ENCODE data around the gene OAS3.

The OAS3 gene

DNA sequence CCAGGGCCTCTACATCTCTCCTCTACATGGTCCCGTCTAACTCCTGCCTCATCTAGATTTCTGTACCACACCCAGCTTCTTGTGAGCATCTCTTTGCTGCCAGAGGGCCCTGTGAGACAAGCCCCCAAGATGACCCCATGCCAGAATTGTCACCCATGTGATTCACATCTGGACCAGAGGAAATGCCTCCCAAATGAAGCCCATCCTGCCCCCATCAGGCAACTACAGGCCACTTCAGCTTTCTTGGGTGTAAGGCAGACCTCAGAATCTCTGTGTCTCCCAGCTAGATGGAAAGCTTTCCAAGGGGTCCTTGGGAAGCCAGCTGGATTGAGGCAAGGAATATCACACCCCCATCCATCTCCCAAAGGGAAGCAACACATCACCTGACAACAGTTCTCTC, 9.3 kb upstream of the OAS3 start:
- Histone ChIP-seq H3K4me3 (ENCODE audit: low read depth, low read length) (no peak overlapping the region), H3K27ac (ENCODE audit: extremely low read depth, low read depth, low read length) (no peak overlapping the region), H3K36me3 (ENCODE audit: control insufficient read depth in 2 of 2, insufficient read depth in 1 of 2, low read length in 2 of 2) (no peaks in the 10 kb centered on the region), H3K9me3 (ENCODE audit: control insufficient read depth, insufficient read depth, low read depth, low read length) (no peaks in the 10 kb centered on the region), H3K4me1 (ENCODE audit: control insufficient read depth, insufficient read depth, low read length) (no peaks in the 10 kb centered on the region)
- CTCF ChIA-PET, result interaction anchor here (0.8 to 0.9 kb wide), 2 partner anchors 65 to 591 kb away, joined by 3 to 4 read pairs; no protein-coding TSS in a partner anchor
- POLR2A ChIA-PET, result no interaction called here
- TF ChIP-seq ZNF768 (tag by site-specific recombination; IDR thresholded peaks at IDR 0.05) (no peak), ZNF585B (tag by site-specific recombination; IDR thresholded peaks at IDR 0.05) (no peak), ZBTB10 (tag by site-specific recombination; IDR thresholded peaks at IDR 0.05) (no peak), ZNF621 (tag by site-specific recombination; IDR thresholded peaks at IDR 0.05) (no peak), ZNF623 (tag by site-specific recombination; IDR thresholded peaks at IDR 0.05) (no peak), ZNF473 (tag by site-specific recombination; IDR thresholded peaks at IDR 0.05) (no peak), ZNF501 (tag by site-specific recombination; IDR thresholded peaks at IDR 0.05) (no peak), ZNF19 (tag by site-specific recombination; IDR thresholded peaks at IDR 0.05; ENCODE audit: low read depth) (no peak), TSHZ1 (tag by site-specific recombination; IDR thresholded peaks at IDR 0.05; ENCODE audit: borderline replicate concordance) (no peak), ZNF514 (tag by site-specific recombination; IDR thresholded peaks at IDR 0.05) (no peak), KLF7 (tag by site-specific recombination; IDR thresholded peaks at IDR 0.05; ENCODE audit: borderline replicate concordance) (no peak), ZFP41 (tag by site-specific recombination; IDR thresholded peaks at IDR 0.05; ENCODE audit: borderline replicate concordance) (no peak), ZNF561 (tag by site-specific recombination; IDR thresholded peaks at IDR 0.05; ENCODE audit: borderline replicate concordance) (no peak), ZNF174 (tag by site-specific recombination; IDR thresholded peaks at IDR 0.05) (no peak)
- TF ChIP-seq, protein P1, sequence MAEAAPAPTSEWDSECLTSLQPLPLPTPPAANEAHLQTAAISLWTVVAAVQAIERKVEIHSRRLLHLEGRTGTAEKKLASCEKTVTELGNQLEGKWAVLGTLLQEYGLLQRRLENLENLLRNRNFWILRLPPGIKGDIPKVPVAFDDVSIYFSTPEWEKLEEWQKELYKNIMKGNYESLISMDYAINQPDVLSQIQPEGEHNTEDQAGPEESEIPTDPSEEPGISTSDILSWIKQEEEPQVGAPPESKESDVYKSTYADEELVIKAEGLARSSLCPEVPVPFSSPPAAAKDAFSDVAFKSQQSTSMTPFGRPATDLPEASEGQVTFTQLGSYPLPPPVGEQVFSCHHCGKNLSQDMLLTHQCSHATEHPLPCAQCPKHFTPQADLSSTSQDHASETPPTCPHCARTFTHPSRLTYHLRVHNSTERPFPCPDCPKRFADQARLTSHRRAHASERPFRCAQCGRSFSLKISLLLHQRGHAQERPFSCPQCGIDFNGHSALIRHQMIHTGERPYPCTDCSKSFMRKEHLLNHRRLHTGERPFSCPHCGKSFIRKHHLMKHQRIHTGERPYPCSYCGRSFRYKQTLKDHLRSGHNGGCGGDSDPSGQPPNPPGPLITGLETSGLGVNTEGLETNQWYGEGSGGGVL (tag by site-specific recombination; IDR thresholded peaks at IDR 0.05), result no peak

- Histone ChIP-seq H3K4me3 (ENCODE audit: low read depth, low read length) (no peak overlapping the region), H3K27ac (ENCODE audit: extremely low read depth, low read depth, low read length) (no peak overlapping the region), H3K36me3 (ENCODE audit: control insufficient read depth in 2 of 2, insufficient read depth in 1 of 2, low read length in 2 of 2) (no peaks in the 10 kb centered on the region), H3K9me3 (ENCODE audit: control insufficient read depth, insufficient read depth, low read depth, low read length) (no peaks in the 10 kb centered on the region), H3K4me1 (ENCODE audit: control insufficient read depth, insufficient read depth, low read length) (no peaks in the 10 kb centered on the region)
- POLR2A ChIA-PET, result no interaction called here
- CTCF ChIA-PET, result interaction anchor here (0.8 to 0.9 kb wide), 2 partner anchors 64 to 590 kb away, joined by 3 to 4 read pairs; no protein-coding TSS in a partner anchor
- no peak for TF ChIP-seq HOXD13 (CRISPR knock-in tag; IDR thresholded peaks at IDR 0.05; ENCODE audit: borderline replicate concordance)
- TF ChIP-seq, protein P2, sequence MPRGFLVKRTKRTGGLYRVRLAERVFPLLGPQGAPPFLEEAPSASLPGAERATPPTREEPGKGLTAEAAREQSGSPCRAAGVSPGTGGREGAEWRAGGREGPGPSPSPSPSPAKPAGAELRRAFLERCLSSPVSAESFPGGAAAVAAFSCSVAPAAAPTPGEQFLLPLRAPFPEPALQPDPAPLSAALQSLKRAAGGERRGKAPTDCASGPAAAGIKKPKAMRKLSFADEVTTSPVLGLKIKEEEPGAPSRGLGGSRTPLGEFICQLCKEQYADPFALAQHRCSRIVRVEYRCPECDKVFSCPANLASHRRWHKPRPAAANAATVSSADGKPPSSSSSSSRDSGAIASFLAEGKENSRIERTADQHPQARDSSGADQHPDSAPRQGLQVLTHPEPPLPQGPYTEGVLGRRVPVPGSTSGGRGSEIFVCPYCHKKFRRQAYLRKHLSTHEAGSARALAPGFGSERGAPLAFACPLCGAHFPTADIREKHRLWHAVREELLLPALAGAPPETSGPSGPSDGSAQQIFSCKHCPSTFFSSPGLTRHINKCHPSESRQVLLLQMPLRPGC (tag by site-specific recombination; IDR thresholded peaks at IDR 0.05), result no peak
- TF ChIP-seq ZBTB48 (tag by site-specific recombination; IDR thresholded peaks at IDR 0.05), result no peak
- no peak for TF ChIP-seq TCF7L2 (IDR thresholded peaks at IDR 0.05; ENCODE audit: borderline replicate concordance, low read depth, low read length)
- TF ChIP-seq ZNF48 (tag by site-specific recombination; IDR thresholded peaks at IDR 0.05), result no peak
- no peak for TF ChIP-seq ZBTB20 (tag by site-specific recombination; IDR thresholded peaks at IDR 0.05)
- no peak for TF ChIP-seq ZNF488 (tag by site-specific recombination; IDR thresholded peaks at IDR 0.05)
- TF ChIP-seq ZNF747 (tag by site-specific recombination; IDR thresholded peaks at IDR 0.05), result no peak
- no peak for TF ChIP-seq ZNF274 (IDR thresholded peaks at IDR 0.05; ENCODE audit: low read length)
- TF ChIP-seq ZNF274 (tag by site-specific recombination; IDR thresholded peaks at IDR 0.05; ENCODE audit: borderline replicate concordance), result no peak
These were observed 8.6 kb upstream of the OAS3 start for GRCh38 chr12:112929715-112930114.
